Measurements from ENCODE around the gene RPL10A. TPM values are rescaled to one million over a fixed set of nuclear protein-coding genes. Genes with fewer than 3 reads are reported as not detected.

RPL10A gene
- total and polyA plus RNA-seq, 4 donors = 809 to 1,774 (median 855) TPM

GRCh38 chr6:35495258-35496035 is 27.2 kb downstream of the RPL10A start:
- H3K27ac ChIP-seq (ENCODE audit: low read depth, low read length) = no peak overlapping the region
- peaks cover 24% of the 10 kb centered on the region for H3K27me3 ChIP-seq (ENCODE audit: control insufficient read depth, insufficient read depth, low read length)
- H3K9me3 ChIP-seq (ENCODE audit: control insufficient read depth, insufficient read depth, low read length) = no peaks in the 10 kb centered on the region
- 85% methylated on average over 4 of the region's 9 CpGs for WGBS (ENCODE audit: insufficient coverage)
- H3K4me3 ChIP-seq (ENCODE audit: low read depth, low read length) = peak overlapping the region; percentile 31
- DNase-seq (ENCODE audit: low read depth in 4 of 6, low spot score in 6 of 6) = no peak
- H3K36me3 ChIP-seq (ENCODE audit: control insufficient read depth, insufficient read depth, low read length) = peaks cover 2% of the 10 kb centered on the region
- peaks cover 51% of the 10 kb centered on the region for H3K4me1 ChIP-seq (ENCODE audit: control insufficient read depth, insufficient read depth, low read length)

GRCh38 chr6:35496036-35496840 is 28.0 kb downstream of the RPL10A start:
- Histone ChIP-seq H3K27ac (ENCODE audit: low read depth, low read length) (peak overlapping the region; percentile 57), H3K4me1 (ENCODE audit: control insufficient read depth, insufficient read depth, low read length) (peaks cover 44% of the 10 kb centered on the region), H3K27me3 (ENCODE audit: control insufficient read depth, insufficient read depth, low read length) (peaks cover 24% of the 10 kb centered on the region), H3K4me3 (ENCODE audit: low read depth, low read length) (peak overlapping the region; percentile 57), H3K36me3 (ENCODE audit: control insufficient read depth, insufficient read depth, low read length) (peaks cover 2% of the 10 kb centered on the region), H3K9me3 (ENCODE audit: control insufficient read depth, insufficient read depth, low read length) (no peaks in the 10 kb centered on the region)
- DNase-seq (ENCODE audit: low read depth in 4 of 6, low spot score in 6 of 6) = peak in 1 of 6 donors; percentile 53
- 7% methylated on average over 42 of the region's 63 CpGs for WGBS (ENCODE audit: insufficient coverage)

GRCh38 chr6:35496841-35497570 is 28.8 kb downstream of the RPL10A start, which contains the start of gene TEAD3:
TSS of gene TEAD3 (minus strand) at chr6:35497079.
- peaks cover 2% of the 10 kb centered on the region for H3K36me3 ChIP-seq (ENCODE audit: control insufficient read depth, insufficient read depth, low read length)
- DNase-seq (ENCODE audit: low read depth in 4 of 6, low spot score in 6 of 6) = peak in 2 of 6 donors; percentile 27 to 69
- H3K4me1 ChIP-seq (ENCODE audit: control insufficient read depth, insufficient read depth, low read length) = peaks cover 36% of the 10 kb centered on the region
- WGBS (ENCODE audit: insufficient coverage) = under 1% methylated on average over 64 of the region's 98 CpGs
- no peaks in the 10 kb centered on the region for H3K9me3 ChIP-seq (ENCODE audit: control insufficient read depth, insufficient read depth, low read length)
- H3K27me3 ChIP-seq (ENCODE audit: control insufficient read depth, insufficient read depth, low read length) = peaks cover 24% of the 10 kb centered on the region
- peak within 1 kb of the TSS; percentile 57 for H3K27ac ChIP-seq (ENCODE audit: low read depth, low read length)
- H3K4me3 ChIP-seq (ENCODE audit: low read depth, low read length) = peak within 1 kb of the TSS; percentile 57

- 2% methylated on average over 66 of the region's 77 CpGs for WGBS (ENCODE audit: insufficient coverage)
- Histone ChIP-seq H3K4me1 (ENCODE audit: control insufficient read depth, insufficient read depth, low read length) (peaks cover 29% of the 10 kb centered on the region), H3K9me3 (ENCODE audit: control insufficient read depth, insufficient read depth, low read length) (no peaks in the 10 kb centered on the region), H3K36me3 (ENCODE audit: control insufficient read depth, insufficient read depth, low read length) (peaks cover 2% of the 10 kb centered on the region), H3K27ac (ENCODE audit: low read depth, low read length) (peak overlapping the region; percentile 44), H3K27me3 (ENCODE audit: control insufficient read depth, insufficient read depth, low read length) (peaks cover 24% of the 10 kb centered on the region), H3K4me3 (ENCODE audit: low read depth, low read length) (peak overlapping the region; percentile 40)
- peak in 2 of 6 donors; percentile 28 to 62 for DNase-seq (ENCODE audit: low read depth in 4 of 6, low spot score in 6 of 6)
Observed at GRCh38 chr6:35497571-35498421, 29.6 kb downstream of the RPL10A start.

GRCh38 chr6:35498422-35499067 is 30.3 kb downstream of the RPL10A start:
- H3K36me3 ChIP-seq (ENCODE audit: control insufficient read depth, insufficient read depth, low read length) = peaks cover 2% of the 10 kb centered on the region
- H3K9me3 ChIP-seq (ENCODE audit: control insufficient read depth, insufficient read depth, low read length) = no peaks in the 10 kb centered on the region
- peak overlapping the region; percentile 40 for H3K4me3 ChIP-seq (ENCODE audit: low read depth, low read length)
- peaks cover 24% of the 10 kb centered on the region for H3K27me3 ChIP-seq (ENCODE audit: control insufficient read depth, insufficient read depth, low read length)
- DNase-seq (ENCODE audit: low read depth in 4 of 6, low spot score in 6 of 6) = no peak
- 21% methylated on average over 12 of the region's 14 CpGs for WGBS (ENCODE audit: insufficient coverage)
- no peak overlapping the region for H3K27ac ChIP-seq (ENCODE audit: low read depth, low read length)
- H3K4me1 ChIP-seq (ENCODE audit: control insufficient read depth, insufficient read depth, low read length) = peaks cover 28% of the 10 kb centered on the region

GRCh38 chr6:35499372-35499771 is 31.2 kb downstream of the RPL10A start:
- Histone ChIP-seq H3K9me3 (ENCODE audit: control insufficient read depth, insufficient read depth, low read length) (no peaks in the 10 kb centered on the region), H3K27me3 (ENCODE audit: control insufficient read depth, insufficient read depth, low read length) (peaks cover 24% of the 10 kb centered on the region), H3K36me3 (ENCODE audit: control insufficient read depth, insufficient read depth, low read length) (peaks cover 2% of the 10 kb centered on the region), H3K27ac (ENCODE audit: low read depth, low read length) (no peak overlapping the region), H3K4me3 (ENCODE audit: low read depth, low read length) (no peak overlapping the region), H3K4me1 (ENCODE audit: control insufficient read depth, insufficient read depth, low read length) (peaks cover 26% of the 10 kb centered on the region)
- WGBS (ENCODE audit: insufficient coverage) = 93% methylated on average over 3 of the region's 4 CpGs
- no peak for DNase-seq (ENCODE audit: low read depth in 4 of 6, low spot score in 6 of 6)

GRCh38 chr6:35500782-35501181 is 32.6 kb downstream of the RPL10A start:
- DNase-seq (ENCODE audit: low read depth in 4 of 6, low spot score in 6 of 6) = no peak
- Histone ChIP-seq H3K4me1 (ENCODE audit: control insufficient read depth, insufficient read depth, low read length) (peaks cover 18% of the 10 kb centered on the region), H3K9me3 (ENCODE audit: control insufficient read depth, insufficient read depth, low read length) (no peaks in the 10 kb centered on the region), H3K36me3 (ENCODE audit: control insufficient read depth, insufficient read depth, low read length) (peaks cover 2% of the 10 kb centered on the region), H3K4me3 (ENCODE audit: low read depth, low read length) (no peak overlapping the region), H3K27me3 (ENCODE audit: control insufficient read depth, insufficient read depth, low read length) (peaks cover 26% of the 10 kb centered on the region), H3K27ac (ENCODE audit: low read depth, low read length) (no peak overlapping the region)
- WGBS (ENCODE audit: insufficient coverage) = 84% methylated on average over 5 of the region's 6 CpGs

- DNase-seq (ENCODE audit: low read depth in 4 of 6, low spot score in 6 of 6) = no peak
- peaks cover 2% of the 10 kb centered on the region for H3K36me3 ChIP-seq (ENCODE audit: control insufficient read depth, insufficient read depth, low read length)
- 94% methylated on average over 2 of the region's 2 CpGs for WGBS (ENCODE audit: insufficient coverage)
- peaks cover 34% of the 10 kb centered on the region for H3K27me3 ChIP-seq (ENCODE audit: control insufficient read depth, insufficient read depth, low read length)
- H3K27ac ChIP-seq (ENCODE audit: low read depth, low read length) = no peak overlapping the region
- H3K4me3 ChIP-seq (ENCODE audit: low read depth, low read length) = no peak overlapping the region
- H3K9me3 ChIP-seq (ENCODE audit: control insufficient read depth, insufficient read depth, low read length) = no peaks in the 10 kb centered on the region
- peaks cover 11% of the 10 kb centered on the region for H3K4me1 ChIP-seq (ENCODE audit: control insufficient read depth, insufficient read depth, low read length)
Observed at GRCh38 chr6:35501784-35502183, 33.6 kb downstream of the RPL10A start.

All from spinal cord (tissue), 10 donors.